ENCODE data around the gene ATP2B2.

Gene ATP2B2

DNA sequence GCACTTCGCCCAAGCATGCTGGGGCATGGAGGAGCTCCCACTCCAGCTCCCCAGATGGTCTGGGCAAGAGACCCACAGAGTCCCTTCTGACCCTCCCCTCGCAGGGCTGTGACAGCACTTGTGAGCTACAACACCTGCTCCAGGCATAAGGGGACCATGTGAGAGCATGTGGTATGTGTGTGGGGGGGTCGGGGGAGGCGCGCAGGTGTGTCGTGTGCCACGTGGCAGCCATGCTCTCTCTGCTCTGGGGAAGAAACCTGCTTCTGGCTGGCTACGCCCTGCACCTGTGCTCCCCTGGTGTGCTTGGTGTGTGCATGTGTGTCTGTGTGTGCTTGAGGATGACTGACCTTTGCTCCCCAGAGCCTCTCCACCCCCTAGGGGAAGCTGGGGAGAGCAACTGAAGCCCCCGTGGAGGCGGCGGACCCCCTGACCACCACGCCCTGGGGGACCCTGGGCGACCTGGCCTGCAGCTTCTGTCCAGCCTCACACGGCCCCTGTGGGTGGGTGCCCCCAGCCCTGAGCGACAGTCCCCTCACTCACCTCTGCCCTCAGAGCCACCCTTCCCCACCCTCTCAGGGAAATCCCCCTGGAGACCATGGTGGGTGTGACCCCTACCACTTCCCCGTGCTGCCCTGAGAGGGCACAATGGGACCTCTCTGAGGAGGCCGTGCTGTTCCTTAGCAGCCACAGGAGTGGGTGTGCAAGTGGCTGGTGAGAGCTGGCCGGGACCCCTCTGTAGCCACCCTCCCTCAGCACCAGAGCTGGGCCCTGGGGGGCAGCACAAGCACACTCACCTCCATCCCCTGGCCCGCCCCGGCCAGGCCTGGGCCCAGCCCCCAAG, 167.8 kb downstream of the ATP2B2 start:
- Mint-ChIP-seq H3K4me3 (no peak overlapping the region), H3K9me3 (no peaks in the 10 kb centered on the region), H3K36me3 (ENCODE audit: low read depth) (no peaks in the 10 kb centered on the region), H3K27me3 (ENCODE audit: low read depth) (peaks cover 19% of the 10 kb centered on the region), H3K27ac (no peak overlapping the region), H3K4me1 (no peaks in the 10 kb centered on the region)
- TF ChIP-seq, protein P1, sequence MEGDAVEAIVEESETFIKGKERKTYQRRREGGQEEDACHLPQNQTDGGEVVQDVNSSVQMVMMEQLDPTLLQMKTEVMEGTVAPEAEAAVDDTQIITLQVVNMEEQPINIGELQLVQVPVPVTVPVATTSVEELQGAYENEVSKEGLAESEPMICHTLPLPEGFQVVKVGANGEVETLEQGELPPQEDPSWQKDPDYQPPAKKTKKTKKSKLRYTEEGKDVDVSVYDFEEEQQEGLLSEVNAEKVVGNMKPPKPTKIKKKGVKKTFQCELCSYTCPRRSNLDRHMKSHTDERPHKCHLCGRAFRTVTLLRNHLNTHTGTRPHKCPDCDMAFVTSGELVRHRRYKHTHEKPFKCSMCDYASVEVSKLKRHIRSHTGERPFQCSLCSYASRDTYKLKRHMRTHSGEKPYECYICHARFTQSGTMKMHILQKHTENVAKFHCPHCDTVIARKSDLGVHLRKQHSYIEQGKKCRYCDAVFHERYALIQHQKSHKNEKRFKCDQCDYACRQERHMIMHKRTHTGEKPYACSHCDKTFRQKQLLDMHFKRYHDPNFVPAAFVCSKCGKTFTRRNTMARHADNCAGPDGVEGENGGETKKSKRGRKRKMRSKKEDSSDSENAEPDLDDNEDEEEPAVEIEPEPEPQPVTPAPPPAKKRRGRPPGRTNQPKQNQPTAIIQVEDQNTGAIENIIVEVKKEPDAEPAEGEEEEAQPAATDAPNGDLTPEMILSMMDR (IDR thresholded peaks at IDR 0.05; ENCODE audit: unreplicated experiment in 3 of 3) = no peak

GRCh38 chr3:10336761-10337160, 168.6 kb downstream of the ATP2B2 start:
- H3K27me3 Mint-ChIP-seq (ENCODE audit: low read depth) = peaks cover 26% of the 10 kb centered on the region
- TF ChIP-seq, protein P1 (IDR thresholded peaks at IDR 0.05; ENCODE audit: unreplicated experiment in 3 of 3) = no peak
- H3K4me1 Mint-ChIP-seq = no peaks in the 10 kb centered on the region

DNA sequence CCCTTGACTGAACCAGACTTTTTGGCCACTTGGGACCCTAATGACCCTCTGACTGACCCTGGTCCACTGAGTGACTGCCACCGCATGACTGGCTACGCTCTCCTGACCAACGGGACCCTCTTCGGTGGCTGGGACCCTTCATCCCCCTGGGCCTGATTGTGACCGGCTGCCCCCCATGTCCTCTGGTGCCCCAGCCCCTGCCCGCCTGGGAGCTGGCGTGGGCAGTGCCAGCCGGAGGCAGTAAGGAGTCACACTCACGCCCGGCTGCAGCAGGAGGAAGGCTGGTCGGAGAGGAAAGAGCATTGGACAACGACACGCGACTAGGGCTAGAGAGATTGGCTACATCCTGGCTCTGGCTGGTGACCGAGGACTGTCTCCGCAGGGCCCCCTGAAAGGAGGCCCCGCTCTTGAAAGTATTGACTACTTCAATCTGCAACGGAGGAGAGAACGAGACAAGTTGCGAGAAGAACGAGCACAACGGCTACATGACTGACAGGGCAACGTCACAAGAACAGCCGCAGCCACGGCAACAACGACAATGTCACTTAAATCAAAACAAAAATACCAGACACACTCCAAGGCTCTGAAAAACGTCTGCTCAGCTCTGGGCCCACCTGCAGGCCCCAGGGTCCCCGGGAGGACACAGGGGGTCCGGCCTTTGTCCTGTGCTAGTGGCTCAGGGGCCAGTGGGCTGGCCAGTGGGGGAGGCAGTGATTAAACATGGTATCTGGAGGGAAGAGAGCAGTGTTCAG, 169.3 kb downstream of the ATP2B2 start:
- Mint-ChIP-seq H3K4me3 (no peak overlapping the region), H3K27me3 (ENCODE audit: low read depth) (peaks cover 34% of the 10 kb centered on the region), H3K4me1 (no peaks in the 10 kb centered on the region), H3K9me3 (no peaks in the 10 kb centered on the region), H3K27ac (no peak overlapping the region), H3K36me3 (ENCODE audit: low read depth) (no peaks in the 10 kb centered on the region)
- TF ChIP-seq, protein P1 (IDR thresholded peaks at IDR 0.05; ENCODE audit: unreplicated experiment in 3 of 3) = no peak

More at GRCh38 chr3:10336761-10337160, 168.6 kb downstream of the ATP2B2 start:
- Mint-ChIP-seq H3K4me3 (no peak overlapping the region), H3K36me3 (ENCODE audit: low read depth) (no peaks in the 10 kb centered on the region), H3K27ac (no peak overlapping the region), H3K9me3 (no peaks in the 10 kb centered on the region)

DNA sequence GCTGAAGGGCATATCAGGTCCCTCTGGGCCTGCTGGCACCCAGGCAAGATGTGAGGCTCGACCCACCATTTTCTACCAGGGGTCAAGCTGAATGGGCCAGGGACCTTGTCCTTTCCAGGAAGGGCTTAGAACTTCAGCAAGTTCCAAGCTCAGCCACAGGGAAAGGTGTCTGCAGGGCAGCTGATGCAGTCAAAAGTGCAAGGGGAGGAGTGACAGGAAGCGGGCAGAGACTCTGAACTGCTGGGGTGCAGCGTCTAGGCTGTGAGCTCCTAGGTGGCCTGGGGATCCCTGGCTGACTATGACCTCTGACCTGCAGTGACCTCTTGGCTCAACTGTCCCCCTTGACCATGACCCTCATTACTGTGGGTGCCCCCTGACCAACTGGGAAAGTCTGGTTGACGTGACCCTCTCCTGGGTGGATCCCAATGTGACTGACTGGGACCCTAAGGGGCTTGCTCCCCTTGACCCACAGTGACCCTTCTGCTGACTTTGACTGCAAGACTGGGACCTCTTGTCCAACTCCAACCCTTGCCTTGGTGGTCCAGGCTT, 170.1 kb downstream of the ATP2B2 start:
- Mint-ChIP-seq H3K9me3 (no peaks in the 10 kb centered on the region), H3K27me3 (ENCODE audit: low read depth) (peaks cover 41% of the 10 kb centered on the region), H3K36me3 (ENCODE audit: low read depth) (no peaks in the 10 kb centered on the region), H3K4me1 (no peaks in the 10 kb centered on the region), H3K4me3 (no peak overlapping the region), H3K27ac (no peak overlapping the region)
- TF ChIP-seq, protein P1 (IDR thresholded peaks at IDR 0.05; ENCODE audit: unreplicated experiment in 3 of 3) = no peak

DNA sequence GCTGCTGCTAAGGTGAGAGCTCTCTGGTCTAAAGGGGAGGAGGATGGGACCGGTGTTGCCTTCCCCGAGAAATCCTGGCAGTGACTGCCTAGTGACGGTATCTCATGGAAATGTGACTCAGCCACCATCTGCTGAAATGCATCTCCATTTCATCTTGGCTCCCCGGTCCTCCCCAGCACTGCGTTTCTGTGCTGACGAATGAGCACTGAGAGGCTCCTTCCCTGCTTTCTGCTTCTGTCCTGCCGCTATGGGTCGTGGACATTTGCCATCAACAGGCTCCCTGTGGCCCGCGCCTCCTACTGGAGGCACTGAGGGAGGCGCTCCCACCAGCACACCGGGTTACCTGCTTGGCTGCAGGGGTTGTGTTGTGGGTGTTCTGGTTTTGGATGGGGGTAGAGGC, 170.9 kb downstream of the ATP2B2 start:
- TF ChIP-seq, protein P1 (IDR thresholded peaks at IDR 0.05; ENCODE audit: unreplicated experiment in 3 of 3) = no peak
- H3K4me1 Mint-ChIP-seq = no peaks in the 10 kb centered on the region
- H3K4me3 Mint-ChIP-seq = no peak overlapping the region
- H3K36me3 Mint-ChIP-seq (ENCODE audit: low read depth) = no peaks in the 10 kb centered on the region
- H3K27ac Mint-ChIP-seq = no peak overlapping the region
- peaks cover 50% of the 10 kb centered on the region for H3K27me3 Mint-ChIP-seq (ENCODE audit: low read depth)
- H3K9me3 Mint-ChIP-seq = no peaks in the 10 kb centered on the region

Data from nephron (organoid).